ENCODE measurements around the gene DDX18. TPM values are rescaled to one million over a fixed set of nuclear protein-coding genes. Genes with fewer than 3 reads are reported as not detected.
A peak's percentile ranks its signal among the peaks of the same experiment; 100 is the strongest.
"Not testable (repeated sequence)": the region's sequence is repeated elsewhere in the genome, so short reads cannot be mapped to it uniquely, and the experiment has no call there.

DDX18 gene
- polyA plus RNA-seq, 1 donor (not counting 4 experiments of a cell fraction or from before 2014, with no cell fraction given) = 73.4 TPM

GRCh38 chr2:117801826-117802225, 12.7 kb upstream of the DDX18 start:
- no peak overlapping the region for H3K9ac ChIP-seq (ENCODE audit: control insufficient read depth, extremely low read depth, insufficient read depth, low read length)
- H3K27me3 ChIP-seq (ENCODE audit: control insufficient read depth, extremely low read depth, insufficient read depth, low read length) = no peaks in the 10 kb centered on the region
- H3K9me1 ChIP-seq (ENCODE audit: control insufficient read depth, extremely low read depth, insufficient read depth, low read length) = no peaks in the 10 kb centered on the region
- no peaks in the 10 kb centered on the region for H3K9me3 ChIP-seq (ENCODE audit: control insufficient read depth, low read depth, low read length)
- TF ChIP-seq EZH2 (IDR thresholded peaks at IDR 0.05; ENCODE audit: low read length) (no peak), CTCF (optimal IDR thresholded peaks at IDR 0.05 in 1 of 3, IDR thresholded peaks at IDR 0.05 in 1 of 3, conservative IDR thresholded peaks at IDR 0.05 in 1 of 3; ENCODE audit: extremely low read depth in 1 of 3, insufficient read depth in 2 of 3, low read length in 3 of 3) (no peak)
- H4K20me1 ChIP-seq (ENCODE audit: control insufficient read depth, extremely low read depth, insufficient read depth, low read length) = no peaks in the 10 kb centered on the region
- H3K79me2 ChIP-seq (ENCODE audit: control insufficient read depth, insufficient read depth, low read length) = no peaks in the 10 kb centered on the region
- DNase-seq (ENCODE audit: low read depth, low spot score) (no peak), FAIRE-seq (no peak)
- H3K4me2 ChIP-seq (ENCODE audit: control insufficient read depth, extremely low read depth, insufficient read depth, low read depth, low read length) = no peak overlapping the region
- no peaks in the 10 kb centered on the region for H3K36me3 ChIP-seq (ENCODE audit: control insufficient read depth in 2 of 2, extremely low read depth in 1 of 2, insufficient read depth in 2 of 2, low read length in 2 of 2)
- no peaks in the 10 kb centered on the region for H3K4me1 ChIP-seq (ENCODE audit: control insufficient read depth, extremely low read depth, insufficient read depth, low read length)
- dilution Hi-C loops (cut with MboI; ENCODE audit: extremely low pct_ligation_motif_present, low sequenced_read_pairs) = no loop called here
- no peak overlapping the region for H3K4me3 ChIP-seq (ENCODE audit: control insufficient read depth in 2 of 3, extremely low read depth in 1 of 3, insufficient read depth in 2 of 3, low read depth in 1 of 3, low read length in 3 of 3)
- H2AFZ ChIP-seq (ENCODE audit: control insufficient read depth, low read length) = no peak overlapping the region
- no peak overlapping the region for H3K27ac ChIP-seq (ENCODE audit: control insufficient read depth, insufficient read depth, low read length)

- dilution Hi-C loops (cut with MboI; ENCODE audit: extremely low pct_ligation_motif_present, low sequenced_read_pairs); H3K9me3 ChIP-seq (ENCODE audit: control insufficient read depth, low read depth, low read length); H4K20me1 ChIP-seq (ENCODE audit: control insufficient read depth, extremely low read depth, insufficient read depth, low read length); DNase-seq (ENCODE audit: low read depth, low spot score); H3K27me3 ChIP-seq (ENCODE audit: control insufficient read depth, extremely low read depth, insufficient read depth, low read length); H3K9ac ChIP-seq (ENCODE audit: control insufficient read depth, extremely low read depth, insufficient read depth, low read length); H3K9me1 ChIP-seq (ENCODE audit: control insufficient read depth, extremely low read depth, insufficient read depth, low read length); H3K4me1 ChIP-seq (ENCODE audit: control insufficient read depth, extremely low read depth, insufficient read depth, low read length); H3K27ac ChIP-seq (ENCODE audit: control insufficient read depth, insufficient read depth, low read length); FAIRE-seq; H2AFZ ChIP-seq (ENCODE audit: control insufficient read depth, low read length); H3K36me3 ChIP-seq (ENCODE audit: control insufficient read depth in 2 of 2, extremely low read depth in 1 of 2, insufficient read depth in 2 of 2, low read length in 2 of 2); H3K79me2 ChIP-seq (ENCODE audit: control insufficient read depth, insufficient read depth, low read length): not testable (repeated sequence)
- peak overlapping the region; percentile 45 for H3K4me2 ChIP-seq (ENCODE audit: control insufficient read depth, extremely low read depth, insufficient read depth, low read depth, low read length)
- peak overlapping the region in 2 of 3 experiments; percentile 23 to 42 for H3K4me3 ChIP-seq (ENCODE audit: control insufficient read depth in 2 of 3, extremely low read depth in 1 of 3, insufficient read depth in 2 of 3, low read depth in 1 of 3, low read length in 3 of 3)
These were observed 10.7 kb upstream of the DDX18 start for GRCh38 chr2:117803644-117804325.

- Histone ChIP-seq H3K27me3 (ENCODE audit: control insufficient read depth, extremely low read depth, insufficient read depth, low read length) (no peaks in the 10 kb centered on the region), H4K20me1 (ENCODE audit: control insufficient read depth, extremely low read depth, insufficient read depth, low read length) (peaks cover 4% of the 10 kb centered on the region), H3K27ac (ENCODE audit: control insufficient read depth, insufficient read depth, low read length) (no peak overlapping the region), H3K36me3 (ENCODE audit: control insufficient read depth in 2 of 2, extremely low read depth in 1 of 2, insufficient read depth in 2 of 2, low read length in 2 of 2) (peaks cover 0 to 2% of the 10 kb centered on the region in 2 experiments), H2AFZ (ENCODE audit: control insufficient read depth, low read length) (no peak overlapping the region), H3K4me1 (ENCODE audit: control insufficient read depth, extremely low read depth, insufficient read depth, low read length) (peaks cover 6% of the 10 kb centered on the region), H3K4me3 (ENCODE audit: control insufficient read depth in 2 of 3, extremely low read depth in 1 of 3, insufficient read depth in 2 of 3, low read depth in 1 of 3, low read length in 3 of 3) (no peak overlapping the region), H3K9ac (ENCODE audit: control insufficient read depth, extremely low read depth, insufficient read depth, low read length) (no peak overlapping the region), H3K9me1 (ENCODE audit: control insufficient read depth, extremely low read depth, insufficient read depth, low read length) (no peaks in the 10 kb centered on the region), H3K4me2 (ENCODE audit: control insufficient read depth, extremely low read depth, insufficient read depth, low read depth, low read length) (no peak overlapping the region), H3K79me2 (ENCODE audit: control insufficient read depth, insufficient read depth, low read length) (peaks cover 29% of the 10 kb centered on the region), H3K9me3 (ENCODE audit: control insufficient read depth, low read depth, low read length) (no peaks in the 10 kb centered on the region)
- no peak for FAIRE-seq
- dilution Hi-C loops (cut with MboI; ENCODE audit: extremely low pct_ligation_motif_present, low sequenced_read_pairs) = no loop called here
- TF ChIP-seq EZH2 (IDR thresholded peaks at IDR 0.05; ENCODE audit: low read length) = no peak
- TF ChIP-seq CTCF (optimal IDR thresholded peaks at IDR 0.05 in 1 of 3, IDR thresholded peaks at IDR 0.05 in 1 of 3, conservative IDR thresholded peaks at IDR 0.05 in 1 of 3; ENCODE audit: extremely low read depth in 1 of 3, insufficient read depth in 2 of 3, low read length in 3 of 3) = no peak
- no peak for DNase-seq (ENCODE audit: low read depth, low spot score)
These were observed 2.0 kb upstream of the DDX18 start for GRCh38 chr2:117812443-117812842.

Data from keratinocyte (primary cell).